IMR-90 (cell line): ENCODE data around the gene OFD1. TPM values are rescaled to one million over a fixed set of nuclear protein-coding genes. Genes with fewer than 3 reads are reported as not detected.

Source experiments
- ATAC-seq: fragments of 200-7000 bp; cut with Tn5 transposase; 2 replicates; pipeline ENCODE4 v1.9.1; 2020; ENCODE audit warnings: low read depth, mild to moderate bottlenecking, moderate library complexity
- BruUV-seq: library from RNA; stranded (reverse); fragments of 400-500 nt; replicated peaks from 2 replicates; lab custom pipeline; 2021; lab: Mats Ljungman, UMichigan
- CTCF ChIA-PET: fragments of 300-600 bp; formaldehyde crosslinking; extraction: SDS; loops from one replicate; lab custom pipeline; 2021; ENCODE audit warnings: antibody characterized with exemption; lab: Yijun Ruan, JAX
- POLR2A ChIA-PET: fragments of 300-600 bp; sonication (Branson Sonifier 250); formaldehyde crosslinking; loops from one replicate; lab custom pipeline; 2022; ENCODE audit warnings: antibody characterized with exemption; ENCODE audit not compliant: unreplicated experiment; lab: Charles Lee
- DNase-seq: peaks from one replicate; pipeline ENCODE4 v3.0.0; 2013
- H2AFZ ChIP-seq: replicated peaks from 2 replicates; pipeline ENCODE3; 2013; ENCODE audit warnings: low read length, mild to moderate bottlenecking; ENCODE audit not compliant: poor library complexity
- H2AK5ac ChIP-seq: 2 replicates; pipeline ENCODE4 v1.6.1; 2013; ENCODE audit warnings: low read depth, low read length, inconsistent platforms
- H2AK9ac ChIP-seq: replicated peaks from 2 replicates; pipeline ENCODE3; 2013; ENCODE audit warnings: mild to moderate bottlenecking, low read depth, low read length, moderate library complexity; ENCODE audit not compliant: poor library complexity
- H2BK120ac ChIP-seq: 2 replicates; pipeline ENCODE4 v1.6.1; 2013; ENCODE audit warnings: low read depth, low read length, inconsistent platforms
- H2BK15ac ChIP-seq: 3 replicates; pipeline ENCODE4 v1.6.1; 2013; ENCODE audit warnings: low read depth, low read length, inconsistent platforms
- H2BK20ac ChIP-seq: 2 replicates; pipeline ENCODE4 v1.6.1; 2013; ENCODE audit warnings: low read depth, mild to moderate bottlenecking, inconsistent platforms, low read length, moderate library complexity
- H2BK5ac ChIP-seq: 2 replicates; pipeline ENCODE4 v1.6.1; 2013; ENCODE audit warnings: mild to moderate bottlenecking, low read depth, low read length, inconsistent platforms; ENCODE audit not compliant: poor library complexity, severe bottlenecking
- H3K14ac ChIP-seq: replicated peaks from 2 replicates; pipeline ENCODE4 v1.6.1; 2013; ENCODE audit warnings: low read depth, low read length, inconsistent platforms
- H3K18ac ChIP-seq: 2 replicates; pipeline ENCODE4 v1.6.1; 2013; ENCODE audit warnings: low read depth, low read length, control low read depth
- H3K23ac ChIP-seq: 2 replicates; pipeline ENCODE4 v1.6.1; 2013; ENCODE audit warnings: low read depth, low read length, inconsistent platforms
- H3K27ac ChIP-seq: 2 replicates; pipeline ENCODE4 v1.5.1; 2013; ENCODE audit warnings: mild to moderate bottlenecking, control low read depth, low read length; ENCODE audit not compliant: insufficient read depth
- H3K27me3 ChIP-seq: 2 replicates; pipeline ENCODE4 v1.6.1; 2013; ENCODE audit warnings: low read length; ENCODE audit not compliant: control insufficient read depth, insufficient read depth
- H3K36me3 ChIP-seq: 2 replicates; pipeline ENCODE4 v1.6.1; 2013; ENCODE audit warnings: low read length, mixed read lengths; ENCODE audit not compliant: control insufficient read depth, insufficient read depth
- H3K4ac ChIP-seq: 2 replicates; pipeline ENCODE4 v1.6.1; 2013; ENCODE audit warnings: low read depth, low read length, inconsistent platforms
- H3K4me1 ChIP-seq: 2 replicates; pipeline ENCODE4 v1.6.1; 2013; ENCODE audit warnings: low read length, mixed read lengths; ENCODE audit not compliant: control insufficient read depth, insufficient read depth
- H3K4me2 ChIP-seq: 2 replicates; pipeline ENCODE4 v1.6.1; 2013; ENCODE audit warnings: low read depth, mild to moderate bottlenecking, control low read depth, low read length, moderate library complexity
- H3K4me3 ChIP-seq: 2 replicates; pipeline ENCODE4 v1.5.1; 2013; ENCODE audit warnings: low read depth, mild to moderate bottlenecking, control low read depth, low read length, moderate library complexity; ENCODE audit not compliant: insufficient read depth
- H3K56ac ChIP-seq: 2 replicates; pipeline ENCODE4 v1.6.1; 2013; ENCODE audit warnings: low read length, inconsistent platforms; ENCODE audit not compliant: insufficient read depth; ENCODE audit errors: extremely low read depth
- H3K79me1 ChIP-seq, 2 experiments: 2 replicates each; pipeline ENCODE4 v1.6.1; 2013; ENCODE audit warnings: low read length in 2 of 2, inconsistent platforms in 1 of 2, low read depth in 1 of 2
- H3K9ac ChIP-seq: 2 replicates; pipeline ENCODE4 v1.6.1; 2013; ENCODE audit warnings: low read depth, low read length, control low read depth
- H3K9me1 ChIP-seq: 2 replicates; pipeline ENCODE4 v1.6.1; 2013; ENCODE audit warnings: low read length, inconsistent platforms; ENCODE audit not compliant: insufficient read depth
- H3K9me3 ChIP-seq: 2 replicates; pipeline ENCODE4 v1.6.1; 2013; ENCODE audit warnings: low read length; ENCODE audit not compliant: control insufficient read depth, insufficient read depth
- H4K20me1 ChIP-seq: 2 replicates; pipeline ENCODE4 v1.6.1; 2013; ENCODE audit warnings: low read length, inconsistent platforms; ENCODE audit not compliant: insufficient read depth
- H4K5ac ChIP-seq: 2 replicates; pipeline ENCODE4 v1.6.1; 2013; ENCODE audit warnings: mild to moderate bottlenecking, low read depth, low read length, control low read depth
- H4K8ac ChIP-seq, 2 experiments: 2 replicates each; pipeline ENCODE4 v1.6.1; 2013; ENCODE audit warnings: low read depth in 2 of 2, low read length in 2 of 2, control low read depth in 1 of 2, inconsistent platforms in 1 of 2
- H4K91ac ChIP-seq: 2 replicates; pipeline ENCODE4 v1.6.1; 2013; ENCODE audit warnings: low read depth, low read length, inconsistent platforms; ENCODE audit not compliant: insufficient read depth
- CEBPB ChIP-seq: IDR thresholded peaks from 2 replicates; pipeline ENCODE4 v1.6.1; 2012; ENCODE audit warnings: low read depth, low read length, improper control_type of control experiment
- FOS ChIP-seq: fragments of 150-350 bp; IDR thresholded peaks from 2 replicates; pipeline ENCODE4 v1.6.1; 2016; ENCODE audit warnings: low read depth, low read length
- MXI1 ChIP-seq: IDR thresholded peaks from 2 replicates; pipeline ENCODE4 v1.6.1; 2012; ENCODE audit warnings: low read depth, mild to moderate bottlenecking, low read length, moderate library complexity, borderline replicate concordance
- WGBS, 2 experiments: methylation state at CpG; one replicate each; pipeline versions ENCODE4 v1.1.5 to v1.1.7; 2013; ENCODE audit warnings: missing lambda C conversion rate in 2 of 2; ENCODE audit not compliant: insufficient read length in 1 of 2; ENCODE audit errors: extremely low coverage in 2 of 2; 5-methylcytosine and 5-hydroxymethylcytosine counted together
- dilution Hi-C: fragments of 300-500 bp; cut with HindIII; formaldehyde crosslinking; loops from one replicate; pipeline ENCODE4 v1.14.3; 2018; ENCODE audit warnings: low sequenced_read_pairs; ENCODE audit not compliant: unreplicated experiment
- in situ Hi-C: fragments of 300-500 bp; cut with MboI; formaldehyde crosslinking; loops from 3 replicates; pipeline ENCODE4 v1.14.3; 2019; ENCODE audit warnings: low sequenced_read_pairs, inconsistent platforms, mixed read lengths
- intact Hi-C: fragments of 100-400 bp; cut with micrococcal nuclease; formaldehyde crosslinking; loops from 2 replicates; pipeline ENCODE4 v1.10.0; 2022
- polyA plus RNA-seq, 3 experiments: library from polyadenylated mRNA; depleted of rRNA; stranded (reverse); fragments of >200 nt; gene quantifications; 2 replicates each; pipeline ENCODE4 v1.2.3, GENCODE V29; 2012; ENCODE audit warnings: low replicate concordance in 1 of 3
- total RNA-seq: library from RNA; depleted of rRNA; stranded (reverse); fragments of >200 nt; gene quantifications from 2 replicates; pipeline ENCODE4 v1.2.3, GENCODE V29; 2012
- TF ChIP-seq, protein P1 (sequence below): fragments of 150-350 bp; IDR thresholded peaks from 2 replicates; pipeline ENCODE4 v1.6.1; 2017; ENCODE audit warnings: mild to moderate bottlenecking, antibody characterized with exemption, low read length, low read depth
- TF ChIP-seq, protein P2 (sequence below): fragments of 150-350 bp; IDR thresholded peaks from 2 replicates; pipeline ENCODE4 v1.6.1; 2016; ENCODE audit warnings: low read depth, mild to moderate bottlenecking, low read length, moderate library complexity, borderline replicate concordance

OFD1 gene
- total and polyA plus RNA-seq, 2 of the 4 experiments (the other 2 are of a cell fraction): 8.4 to 8.6 TPM

DNA sequence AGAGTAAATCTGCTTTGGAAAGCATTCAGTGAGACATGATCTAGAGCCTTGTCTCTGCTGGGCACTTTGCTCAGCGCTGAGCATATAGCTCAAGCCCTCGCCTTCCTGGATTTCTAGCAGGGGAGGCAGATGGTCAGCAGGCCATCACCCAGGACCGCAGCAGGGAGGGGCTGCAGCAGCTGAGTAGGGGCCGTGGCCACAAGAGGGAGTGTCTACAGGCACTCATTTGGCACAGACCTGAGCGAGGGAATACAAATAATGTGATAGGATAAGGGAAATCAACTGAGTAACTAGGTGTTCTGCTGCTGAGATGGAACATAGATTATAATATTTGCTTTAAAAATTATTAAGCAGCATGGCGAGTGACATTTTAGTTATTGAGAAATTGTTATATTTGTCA lies 30.2 kb downstream of the OFD1 start (continued):
- no peak for TF ChIP-seq FOS

DNA sequence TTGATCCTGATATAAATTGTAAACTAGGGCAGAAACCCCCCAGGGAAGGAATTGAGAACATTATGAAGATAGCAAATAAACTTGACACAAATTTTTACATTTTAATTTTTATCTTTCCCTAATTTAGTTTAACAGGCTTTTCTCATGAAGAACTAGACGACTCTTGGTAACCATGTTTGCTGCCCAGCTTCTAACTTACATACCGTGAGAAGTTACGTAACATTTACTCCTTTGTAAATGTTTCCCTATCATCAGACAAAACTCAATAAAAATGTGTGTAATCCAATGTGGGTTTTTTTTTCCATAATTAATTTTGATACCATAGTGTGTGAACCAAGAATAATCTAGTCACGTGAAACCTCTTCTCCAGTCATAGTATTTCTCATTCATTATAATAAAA lies 34.4 kb downstream of the OFD1 start:
- Histone ChIP-seq H3K9me3 (no peaks in the 10 kb centered on the region), H3K14ac (no peak overlapping the region), H2BK120ac (no peak overlapping the region), H3K27me3 (no peaks in the 10 kb centered on the region), H3K23ac (no peak overlapping the region), H3K79me1 (no peaks in the 10 kb centered on the region), H2AFZ (no peak overlapping the region), H4K91ac (no peak overlapping the region), H3K4me2 (no peak overlapping the region), H2BK15ac (no peak overlapping the region), H4K8ac (no peak overlapping the region), H3K27ac (no peak overlapping the region), H3K36me3 (peaks cover 19% of the 10 kb centered on the region), H4K20me1 (no peaks in the 10 kb centered on the region), H2BK20ac (no peak overlapping the region), H3K18ac (no peak overlapping the region), H4K5ac (no peak overlapping the region), H2AK9ac (no peak overlapping the region), H3K4me3 (no peak overlapping the region), H2AK5ac (no peak overlapping the region), H3K4me1 (no peaks in the 10 kb centered on the region), H2BK5ac (no peak overlapping the region), H3K4ac (no peak overlapping the region), H3K56ac (no peak overlapping the region), H3K9me1 (no peaks in the 10 kb centered on the region), H3K9ac (no peak overlapping the region)
- dilution Hi-C loops (no loop called here), intact Hi-C loops (no loop called here), in situ Hi-C loops (loop anchor here (10.0 kb wide), 1 partner anchor 256 kb away; the partner anchor contains the start of gene GEMIN8)
- no TSS peak for BruUV-seq
- ChIA-PET CTCF (interaction anchor here (0.5 to 1.8 kb wide), 2 partner anchors 14 to 211 kb away, joined by 3 to 4 read pairs; no protein-coding TSS in a partner anchor), POLR2A (no interaction called here)
- TF ChIP-seq CEBPB (peak; percentile 70), MXI1 (no peak)
- TF ChIP-seq, protein P1, sequence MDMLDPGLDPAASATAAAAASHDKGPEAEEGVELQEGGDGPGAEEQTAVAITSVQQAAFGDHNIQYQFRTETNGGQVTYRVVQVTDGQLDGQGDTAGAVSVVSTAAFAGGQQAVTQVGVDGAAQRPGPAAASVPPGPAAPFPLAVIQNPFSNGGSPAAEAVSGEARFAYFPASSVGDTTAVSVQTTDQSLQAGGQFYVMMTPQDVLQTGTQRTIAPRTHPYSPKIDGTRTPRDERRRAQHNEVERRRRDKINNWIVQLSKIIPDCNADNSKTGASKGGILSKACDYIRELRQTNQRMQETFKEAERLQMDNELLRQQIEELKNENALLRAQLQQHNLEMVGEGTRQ: no peak
- TF ChIP-seq, protein P2, sequence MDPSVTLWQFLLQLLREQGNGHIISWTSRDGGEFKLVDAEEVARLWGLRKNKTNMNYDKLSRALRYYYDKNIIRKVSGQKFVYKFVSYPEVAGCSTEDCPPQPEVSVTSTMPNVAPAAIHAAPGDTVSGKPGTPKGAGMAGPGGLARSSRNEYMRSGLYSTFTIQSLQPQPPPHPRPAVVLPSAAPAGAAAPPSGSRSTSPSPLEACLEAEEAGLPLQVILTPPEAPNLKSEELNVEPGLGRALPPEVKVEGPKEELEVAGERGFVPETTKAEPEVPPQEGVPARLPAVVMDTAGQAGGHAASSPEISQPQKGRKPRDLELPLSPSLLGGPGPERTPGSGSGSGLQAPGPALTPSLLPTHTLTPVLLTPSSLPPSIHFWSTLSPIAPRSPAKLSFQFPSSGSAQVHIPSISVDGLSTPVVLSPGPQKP: no peak
- ATAC-seq (no peak), DNase-seq (no peak)
- WGBS, 2 experiments: no CpG with 5 or more reads among the region's 4 CpGs
